Superior temporal gyrus (tissue), 1 donor: ENCODE results near the gene PDE6A.

Experiments
- DNase-seq: peaks from one replicate; pipeline ENCODE4 v3.0.0-alpha.2; 2016; ENCODE audit errors: extremely low spot score

Gene PDE6A

DNA sequence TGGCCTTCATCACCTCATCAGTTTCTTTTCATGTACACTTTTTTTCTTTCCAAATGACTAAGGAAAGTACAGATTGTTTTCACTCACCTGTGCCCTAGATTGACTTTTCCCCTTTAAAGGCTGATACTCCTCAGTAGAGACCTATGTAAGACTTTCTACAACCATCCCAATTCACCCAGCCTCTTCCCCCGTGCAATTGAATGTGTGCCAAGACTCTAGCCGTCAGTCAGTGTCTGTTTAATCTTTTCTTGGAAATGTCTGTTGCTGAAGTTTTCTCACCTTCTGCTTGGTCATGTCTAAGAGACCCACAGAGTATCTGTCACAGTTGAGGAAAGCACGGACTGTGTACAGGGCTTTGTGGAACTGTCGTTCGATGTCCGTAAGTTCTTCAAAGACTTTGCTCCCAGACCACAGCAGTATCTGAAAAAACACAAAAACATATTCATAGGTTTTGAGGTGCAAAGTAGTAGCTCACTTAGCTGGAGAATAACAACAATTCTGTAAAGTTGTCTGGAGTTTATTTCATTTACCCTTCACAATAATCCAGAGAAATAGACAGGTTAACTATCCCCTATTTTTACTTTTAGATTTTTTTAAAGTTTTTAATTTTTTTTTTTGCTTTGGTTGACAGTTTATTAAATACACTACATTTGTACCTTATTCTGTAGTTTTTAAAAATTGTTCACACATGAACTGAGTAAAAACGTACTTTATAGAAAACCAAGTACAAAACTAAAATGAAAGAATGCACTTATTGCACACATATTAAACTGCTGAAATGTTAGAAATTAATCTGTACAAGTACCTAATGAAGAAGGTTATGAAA, 13.6 kb downstream of the PDE6A start:
- DNase-seq, result no peak

DNA sequence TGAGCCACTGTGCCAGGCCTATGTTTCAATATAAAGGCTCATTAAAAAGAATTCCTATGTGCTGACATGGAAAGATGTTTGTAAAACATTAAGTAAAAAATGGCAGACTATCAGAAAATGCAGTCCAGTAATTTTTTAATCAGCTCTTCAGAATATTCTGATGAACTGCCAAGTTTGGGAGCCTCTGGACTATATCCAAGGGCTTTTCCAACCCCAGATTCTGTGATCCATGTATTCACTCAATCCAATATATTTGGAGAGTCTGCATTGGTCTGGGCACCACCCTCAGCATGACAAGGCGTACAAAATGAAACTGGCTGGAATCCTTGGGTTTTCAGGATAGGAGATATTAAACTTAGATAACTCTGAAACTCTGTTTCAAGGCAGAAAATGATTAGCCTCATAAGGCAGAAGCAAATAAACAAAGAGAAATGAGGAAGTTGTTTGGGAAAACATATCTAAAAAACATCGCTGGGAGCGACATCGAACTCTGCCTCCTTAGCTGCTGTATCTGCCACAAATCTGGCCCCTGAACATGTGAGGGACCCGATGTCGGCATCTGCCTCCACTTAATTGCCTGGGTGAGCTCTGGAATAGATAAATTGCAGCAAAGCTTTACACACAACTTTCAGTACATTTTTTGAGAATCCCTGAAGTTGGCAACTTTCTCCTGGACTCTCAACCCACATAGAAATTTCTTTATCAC, 14.4 kb downstream of the PDE6A start:
- DNase-seq, result no peak

DNA sequence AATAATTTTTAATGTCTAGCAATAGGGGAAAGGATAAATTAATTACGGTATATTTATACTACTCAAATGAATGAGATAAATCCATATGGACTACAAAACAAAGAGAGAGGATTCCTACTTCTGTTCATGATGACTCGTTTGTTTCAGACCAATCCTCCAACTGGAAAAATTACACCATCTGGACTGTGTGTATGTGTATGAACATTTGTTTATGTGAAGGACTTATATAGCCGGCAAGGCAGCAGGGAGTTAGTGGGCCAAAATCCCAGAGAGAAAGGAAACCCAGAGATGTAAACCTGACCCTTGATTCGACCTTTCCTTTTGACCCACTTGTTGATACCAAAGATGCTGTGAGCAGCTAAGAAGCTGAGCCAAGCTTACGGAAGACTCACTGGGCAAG, 20.1 kb downstream of the PDE6A start:
- DNase-seq, result no peak

DNA sequence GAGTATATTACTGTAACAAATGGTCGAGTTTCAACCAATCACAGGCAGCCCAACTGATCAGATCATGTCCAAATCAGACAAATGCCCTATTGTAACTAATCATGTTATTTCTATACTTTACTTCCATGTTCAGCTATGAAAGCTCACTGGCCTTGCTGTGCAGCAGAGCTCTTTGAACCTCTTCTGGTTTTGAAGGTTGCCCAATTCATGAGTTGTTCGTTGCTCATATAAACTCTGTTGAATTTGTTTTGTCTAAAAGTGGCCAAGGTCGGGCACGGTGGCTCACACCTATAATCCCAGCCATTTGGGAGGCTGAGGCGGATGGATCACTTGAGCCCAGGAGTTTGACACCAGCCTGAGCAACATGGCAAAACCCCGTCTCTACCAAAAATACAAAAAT, 21.6 kb downstream of the PDE6A start:
- DNase-seq, result no peak

DNA sequence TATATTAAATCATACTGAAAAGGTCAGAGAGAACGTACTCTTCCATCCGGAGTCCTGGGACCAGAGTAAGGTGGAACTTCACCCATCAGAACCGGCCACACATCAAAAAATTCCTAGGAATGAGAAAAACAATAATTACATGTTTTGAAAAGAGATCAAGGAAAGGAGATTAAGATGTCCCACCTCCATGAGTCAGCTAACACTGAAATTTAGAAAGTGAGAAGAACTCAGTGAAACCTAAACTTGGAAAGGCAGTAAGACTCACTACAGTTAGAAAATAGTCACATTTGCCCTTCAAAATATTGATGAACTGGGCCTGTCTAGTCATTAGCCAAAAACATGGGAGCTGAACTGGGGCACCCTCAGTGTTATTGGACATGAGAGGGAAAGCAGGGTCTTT, 23.0 kb downstream of the PDE6A start:
- DNase-seq, result no peak

DNA sequence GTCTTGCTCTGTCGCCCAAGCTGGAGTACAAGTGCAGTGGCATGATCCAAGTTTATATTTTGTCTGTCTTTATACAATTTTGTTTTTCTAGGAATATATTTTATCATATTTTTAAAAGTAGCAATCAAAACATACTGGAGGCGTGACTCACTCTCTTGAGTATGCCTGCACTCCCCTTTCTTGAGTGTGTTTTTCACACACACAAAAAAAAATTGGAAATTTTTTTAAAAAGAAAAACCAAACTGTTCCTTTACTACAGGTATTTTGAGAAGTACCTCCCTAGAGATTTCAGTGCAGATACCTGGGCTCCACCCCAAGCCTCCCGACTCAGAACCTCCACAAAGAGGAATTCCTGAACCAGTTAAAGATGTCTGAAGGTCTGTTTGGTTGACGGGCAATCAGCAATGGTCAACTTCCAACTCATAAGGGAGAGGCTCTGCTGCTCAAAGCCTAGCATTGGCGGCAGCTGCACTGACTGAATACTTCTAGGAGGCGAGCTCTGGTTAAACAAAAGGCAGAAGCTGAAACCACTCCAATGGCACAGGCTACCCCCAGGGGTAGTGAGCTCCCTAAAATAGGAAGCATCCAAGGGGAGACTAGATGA, 27.4 kb downstream of the PDE6A start:
- no peak for DNase-seq

DNA sequence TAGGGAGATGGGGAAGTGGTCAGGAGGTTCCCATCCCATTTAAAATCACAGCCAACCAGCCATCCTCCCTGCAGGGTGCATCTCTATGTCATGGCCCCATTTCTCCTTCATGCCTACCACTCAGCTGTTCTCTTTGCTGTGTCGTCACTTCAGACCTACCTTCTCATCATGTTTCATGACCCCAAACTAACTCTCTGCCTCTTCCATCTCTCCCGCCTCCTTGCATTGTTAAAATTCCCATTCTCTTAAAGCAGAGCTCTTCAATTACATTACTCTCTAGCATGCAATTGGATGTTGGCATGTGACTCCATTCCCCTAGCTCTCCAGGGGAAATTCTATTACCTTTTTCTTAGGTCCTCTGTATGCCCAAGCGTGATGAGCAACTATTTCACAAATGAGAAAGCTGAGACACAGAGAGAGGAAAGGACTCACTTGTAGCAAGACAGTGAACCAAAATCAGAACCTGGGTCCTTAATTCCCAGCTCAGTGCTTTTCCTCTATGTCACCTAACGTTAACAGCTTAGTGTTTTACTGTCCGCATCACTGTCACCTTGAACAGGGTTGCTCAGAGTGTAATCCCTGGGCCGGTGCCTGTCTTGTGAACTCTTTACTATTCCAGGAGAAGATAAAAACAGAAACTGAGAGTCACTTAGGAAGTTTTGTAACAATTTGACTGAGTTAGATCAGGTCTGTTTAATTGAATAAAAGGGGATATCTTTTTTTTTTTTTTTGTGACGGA, 28.1 kb downstream of the PDE6A start:
- DNase-seq, result no peak

DNA sequence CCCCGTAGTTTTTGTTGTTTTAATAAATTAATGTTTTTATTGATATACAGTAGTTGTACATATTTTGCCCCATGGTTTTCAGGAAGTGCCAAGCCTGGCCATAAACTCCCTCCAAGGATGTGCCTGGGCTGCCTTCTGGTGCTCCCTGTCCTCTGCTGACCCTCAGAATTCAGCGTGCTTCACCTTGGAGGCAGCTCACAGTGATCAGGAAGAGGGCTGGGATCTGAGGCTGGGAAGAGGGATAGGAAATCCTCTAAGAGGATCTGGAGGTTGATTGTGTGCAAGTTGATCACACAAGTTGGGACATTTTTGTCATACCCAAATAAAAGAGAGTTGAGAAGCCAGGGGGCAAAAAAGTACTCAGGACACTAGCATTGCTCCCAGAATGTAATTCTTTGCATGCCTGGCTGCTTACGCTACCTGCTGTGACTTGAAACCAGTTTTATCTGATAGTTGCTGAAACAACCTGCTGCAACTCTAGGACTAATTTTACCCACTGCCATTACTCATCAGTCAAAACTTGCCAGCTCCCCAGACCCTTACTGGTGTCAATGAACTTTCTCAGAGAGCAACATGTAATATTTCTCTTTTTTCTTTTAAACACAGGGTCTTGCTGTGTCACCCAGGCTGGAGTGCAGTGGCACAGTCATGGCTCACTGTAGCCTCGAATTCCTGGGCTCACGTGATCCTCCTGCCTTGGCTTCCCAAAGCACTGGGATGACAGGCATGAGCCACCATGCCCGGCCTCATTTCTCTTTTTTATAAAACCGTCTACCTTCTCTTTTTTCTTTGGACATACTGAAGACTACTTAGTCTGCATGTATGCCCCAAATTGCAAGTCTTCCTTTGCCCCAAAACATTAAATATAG, 29.0 kb downstream of the PDE6A start:
- no peak for DNase-seq

DNA sequence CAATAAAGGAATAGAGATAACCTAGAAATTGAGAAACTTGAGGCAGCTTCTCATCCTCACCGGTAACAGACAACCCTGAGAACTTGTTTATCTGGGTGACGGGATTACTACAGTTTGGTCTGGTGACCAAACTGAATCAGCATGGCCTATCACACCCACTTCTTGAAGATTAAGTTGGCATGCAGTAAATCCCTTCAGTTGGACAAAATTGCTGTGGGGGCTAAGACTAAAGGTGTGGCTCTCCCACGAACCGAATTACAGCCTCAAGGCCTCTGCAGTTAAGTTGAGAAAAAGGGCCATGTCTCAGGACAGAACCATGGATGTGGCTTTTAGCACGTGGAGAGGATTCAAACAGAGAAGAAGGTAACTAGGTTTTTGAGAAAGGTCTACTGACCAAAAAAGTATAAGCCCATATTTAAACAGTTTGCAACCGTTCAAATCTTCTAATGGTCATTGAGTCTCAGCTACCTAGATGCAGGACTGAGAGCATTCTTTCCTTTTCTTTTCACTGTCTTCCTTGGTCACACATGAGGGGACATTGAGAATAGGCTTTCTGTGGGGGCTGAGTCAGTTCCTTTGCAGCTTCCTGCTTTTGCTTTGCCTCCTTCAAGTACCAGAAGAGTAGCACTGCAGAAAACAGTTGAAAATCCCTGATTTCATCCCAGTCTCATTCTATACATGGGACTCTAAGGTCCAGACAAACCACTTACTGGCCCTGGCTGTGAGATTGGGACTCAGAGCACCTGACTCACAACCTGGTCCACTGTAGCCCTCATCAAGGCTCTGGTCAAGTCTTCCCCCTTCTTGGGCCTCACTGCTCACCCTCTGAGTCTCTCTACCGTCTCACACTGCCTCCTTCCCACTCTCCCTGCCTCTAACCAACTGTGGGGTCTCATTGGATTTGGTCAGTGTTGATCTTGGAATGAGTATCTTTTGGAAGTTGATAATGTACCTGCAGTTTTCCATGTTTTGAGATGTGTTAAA, 30.9 kb downstream of the PDE6A start:
- DNase-seq, result no peak

DNA sequence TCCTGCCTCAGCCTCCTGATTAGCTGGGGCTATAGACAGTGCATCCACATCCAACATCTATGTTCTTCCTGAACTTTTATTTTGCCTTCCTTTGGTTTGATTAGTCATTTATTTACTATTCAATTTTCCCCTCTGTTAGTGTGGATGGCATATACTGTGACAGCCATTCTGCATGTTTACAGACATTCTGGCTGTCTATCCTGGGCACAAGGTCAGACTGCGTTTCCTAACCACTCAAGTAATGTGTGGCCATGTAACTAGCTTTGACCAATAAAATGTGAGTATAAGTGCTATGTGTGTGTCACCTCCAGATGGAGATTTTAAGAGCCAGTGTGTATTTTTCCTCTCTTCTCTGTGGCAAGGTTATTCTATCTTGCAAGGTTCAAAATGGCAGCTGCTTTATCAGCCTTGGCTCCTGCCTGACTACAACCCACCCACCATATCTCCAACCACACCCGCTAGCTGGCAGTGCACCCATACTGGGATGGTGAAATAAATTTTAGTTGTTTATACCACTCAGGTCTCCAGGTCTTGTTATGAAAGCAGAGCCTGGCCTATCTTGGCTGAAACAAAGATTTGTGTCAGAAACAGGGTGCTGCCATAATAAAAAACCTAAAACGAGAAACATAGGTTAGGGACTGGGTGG, 32.2 kb downstream of the PDE6A start:
- DNase-seq, result no peak

DNA sequence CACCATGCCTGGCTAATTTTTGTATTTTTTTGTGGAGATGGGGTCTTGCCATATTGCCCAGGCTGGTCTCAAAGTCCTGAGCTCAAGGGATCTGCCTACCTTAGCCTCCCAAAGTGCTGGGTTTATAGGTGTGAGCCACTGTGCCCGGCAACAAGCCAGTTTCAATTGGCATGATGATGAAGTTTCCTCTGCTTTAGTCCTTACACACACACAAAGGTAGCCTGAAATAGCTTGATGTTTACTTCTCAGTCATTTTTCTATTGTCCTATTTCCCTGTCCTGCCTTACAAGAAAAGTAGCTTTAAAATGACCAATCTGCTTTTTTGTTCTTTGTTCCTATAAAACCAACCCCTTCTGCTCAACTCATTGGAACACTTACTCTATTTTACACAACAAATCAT, 33.6 kb downstream of the PDE6A start:
- no peak for DNase-seq

DNA sequence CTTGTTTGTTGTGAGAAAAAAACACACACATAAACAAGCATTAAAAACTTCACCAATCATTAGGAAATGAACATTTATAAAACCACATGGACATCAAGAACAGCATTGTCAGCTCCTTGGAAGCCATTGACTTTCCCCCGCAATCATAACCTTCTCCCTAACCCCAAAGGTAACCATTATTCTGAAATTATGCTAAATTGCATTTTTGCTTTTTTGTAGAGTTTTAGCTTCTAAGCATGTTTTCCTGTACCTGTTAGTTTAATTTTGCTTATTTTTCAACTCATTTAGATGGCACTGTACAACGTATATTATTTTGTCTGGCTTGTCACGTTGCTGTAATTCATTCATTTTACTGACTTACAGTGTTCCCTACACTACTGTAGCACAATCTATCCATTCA, 36.8 kb downstream of the PDE6A start:
- DNase-seq, result no peak

DNA sequence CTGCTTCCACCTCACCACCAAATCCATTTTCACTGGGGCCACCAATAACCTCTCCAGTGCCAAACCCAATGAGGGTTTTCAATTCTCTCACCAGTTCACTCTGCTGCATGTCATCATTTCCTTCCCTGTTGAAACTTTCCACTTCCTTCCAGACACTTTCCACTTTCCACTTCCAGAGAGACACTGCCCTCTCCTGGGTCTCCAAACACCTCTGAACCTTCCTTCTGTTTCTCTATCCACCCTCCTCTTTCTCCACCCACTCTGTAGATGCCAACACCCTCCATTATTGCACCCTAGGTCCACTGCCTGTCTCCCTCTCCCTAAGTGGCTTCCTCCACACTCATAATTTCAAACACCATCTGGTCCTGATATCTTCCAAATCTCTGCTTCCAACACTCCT, 39.6 kb downstream of the PDE6A start:
- DNase-seq, result no peak

DNA sequence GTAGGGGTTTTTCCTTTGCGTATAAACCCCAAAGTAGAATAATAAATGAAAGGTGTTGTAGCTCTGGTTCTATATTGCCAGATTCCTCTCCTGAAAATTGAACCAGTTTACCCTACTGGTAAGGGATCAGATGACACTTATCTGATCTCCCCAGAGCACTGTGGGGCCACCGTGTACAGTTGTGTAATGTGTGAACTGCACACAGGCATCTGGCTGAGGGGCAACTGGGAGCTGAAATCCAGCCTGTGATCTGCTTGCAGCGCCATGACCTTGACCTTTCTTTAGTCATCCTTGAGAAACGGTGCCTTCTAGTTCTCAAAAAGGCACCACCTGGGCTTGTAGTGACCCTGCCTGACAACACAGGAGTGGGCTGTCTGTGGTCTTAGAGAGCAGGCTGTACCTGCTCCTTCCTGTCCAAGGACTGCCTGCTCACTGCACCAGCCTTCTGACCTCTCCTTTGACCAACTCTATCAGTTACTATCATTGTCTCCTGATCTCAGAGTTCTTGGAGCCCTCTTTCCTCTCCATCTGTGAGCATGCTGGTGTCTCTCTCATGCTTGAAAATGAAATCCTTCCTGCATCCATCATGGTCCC, 40.2 kb downstream of the PDE6A start:
- no peak for DNase-seq

DNA sequence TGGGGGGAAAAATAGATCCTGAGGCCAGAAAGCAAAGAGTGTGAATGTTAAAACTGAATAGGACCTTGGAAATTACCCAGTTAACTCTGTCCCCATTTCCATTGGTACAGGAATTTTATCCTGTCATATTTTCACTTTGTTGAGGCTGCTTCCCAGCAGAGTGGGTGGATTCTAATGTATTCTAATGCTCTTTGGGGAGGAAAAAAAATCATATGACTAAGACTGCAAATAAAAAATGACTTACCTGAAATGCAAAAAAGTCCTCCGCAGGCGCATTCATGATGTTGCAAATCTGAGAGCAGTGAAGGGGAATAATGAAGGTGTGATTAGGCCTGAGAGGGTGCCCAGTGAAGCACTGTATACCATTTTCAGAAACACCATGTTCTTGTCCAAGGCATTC, 41.2 kb downstream of the PDE6A start:
- DNase-seq, result no peak

DNA sequence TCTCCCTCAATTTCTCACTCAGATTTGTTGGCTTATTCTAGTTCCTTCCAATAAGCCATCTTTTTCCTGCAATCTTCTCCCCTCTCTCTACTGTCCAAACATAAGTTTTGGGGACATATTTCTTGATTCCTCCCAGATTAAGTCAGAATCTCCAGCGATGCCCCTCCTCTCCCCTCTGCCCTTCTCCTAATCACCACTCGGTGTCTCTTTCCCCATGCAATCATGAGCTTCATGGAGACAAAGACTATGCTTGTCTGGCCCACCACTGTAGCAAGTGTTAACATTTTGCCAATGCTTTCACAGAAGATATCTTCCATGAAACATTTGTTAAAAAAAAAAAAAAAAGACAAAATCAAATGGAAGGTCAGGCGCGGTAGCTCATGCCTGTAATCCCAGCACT, 42.4 kb downstream of the PDE6A start:
- no peak for DNase-seq

DNA sequence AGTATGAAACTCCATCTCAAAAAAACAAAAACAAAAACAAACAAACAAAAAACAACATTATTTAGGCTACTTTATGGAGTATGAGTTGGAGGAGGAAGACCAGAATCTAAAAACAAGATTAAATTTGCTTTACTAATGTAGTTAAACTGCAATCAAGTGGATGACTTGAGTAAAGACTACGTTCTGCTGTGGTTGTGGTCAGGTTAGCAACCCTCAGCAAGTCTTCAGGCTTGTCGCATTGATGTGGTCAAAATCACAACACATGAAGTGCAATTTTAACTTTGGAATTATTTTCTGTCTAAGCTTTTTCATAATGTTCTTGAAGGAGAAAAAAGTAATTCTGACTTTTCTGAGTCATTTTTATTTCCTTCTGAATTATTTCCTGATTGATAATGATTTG, 43.1 kb downstream of the PDE6A start:
- DNase-seq, result no peak

DNA sequence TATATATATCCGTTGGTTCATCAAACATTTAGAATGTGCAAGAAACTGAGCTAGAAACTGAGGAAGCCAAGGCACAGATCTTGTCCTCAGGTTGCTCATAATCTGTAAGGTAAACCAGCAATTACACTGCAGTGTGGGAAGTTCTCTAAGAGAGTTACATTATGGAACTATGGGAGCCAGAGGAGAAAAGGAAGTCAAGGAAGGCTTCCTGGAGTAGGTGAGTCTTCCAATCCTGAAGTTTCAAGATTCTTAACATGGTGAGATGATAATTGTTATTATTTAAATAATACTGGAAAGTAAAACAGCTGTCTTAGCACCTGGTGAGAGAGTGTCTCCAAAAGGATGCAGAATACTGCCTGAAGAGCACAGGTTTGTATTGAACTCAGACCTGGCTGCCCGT, 44.2 kb downstream of the PDE6A start:
- DNase-seq, result no peak

DNA sequence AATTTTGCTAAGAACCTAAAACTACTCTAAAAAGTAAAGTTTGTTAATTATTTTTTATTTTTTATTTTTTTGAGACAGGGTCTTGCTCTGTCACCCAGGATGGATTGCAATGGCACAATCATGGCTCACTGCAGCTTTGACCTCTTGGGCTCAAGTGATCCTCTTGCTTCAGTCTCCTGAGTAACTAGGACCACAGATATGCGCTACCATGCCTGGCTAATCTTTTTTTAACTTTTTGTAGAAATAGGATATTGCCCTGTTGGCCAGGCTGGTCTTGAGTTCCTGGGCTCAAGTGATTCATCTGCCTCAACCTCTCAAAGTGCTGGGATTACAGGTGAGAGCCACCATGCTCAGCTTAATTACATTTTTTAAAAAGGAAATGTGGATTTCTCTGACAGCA, 45.8 kb downstream of the PDE6A start:
- DNase-seq, result no peak
